Eye (tissue), 1 donor: ENCODE measurements around the gene SLC41A1.
"Not testable (repeated sequence)": the region's sequence is repeated elsewhere in the genome, so short reads cannot be mapped to it uniquely, and the experiment has no call there.

Source experiments
- DNase-seq: peaks from one replicate; pipeline ENCODE4 v3.0.0-alpha.2; 2015

SLC41A1 gene

DNA sequence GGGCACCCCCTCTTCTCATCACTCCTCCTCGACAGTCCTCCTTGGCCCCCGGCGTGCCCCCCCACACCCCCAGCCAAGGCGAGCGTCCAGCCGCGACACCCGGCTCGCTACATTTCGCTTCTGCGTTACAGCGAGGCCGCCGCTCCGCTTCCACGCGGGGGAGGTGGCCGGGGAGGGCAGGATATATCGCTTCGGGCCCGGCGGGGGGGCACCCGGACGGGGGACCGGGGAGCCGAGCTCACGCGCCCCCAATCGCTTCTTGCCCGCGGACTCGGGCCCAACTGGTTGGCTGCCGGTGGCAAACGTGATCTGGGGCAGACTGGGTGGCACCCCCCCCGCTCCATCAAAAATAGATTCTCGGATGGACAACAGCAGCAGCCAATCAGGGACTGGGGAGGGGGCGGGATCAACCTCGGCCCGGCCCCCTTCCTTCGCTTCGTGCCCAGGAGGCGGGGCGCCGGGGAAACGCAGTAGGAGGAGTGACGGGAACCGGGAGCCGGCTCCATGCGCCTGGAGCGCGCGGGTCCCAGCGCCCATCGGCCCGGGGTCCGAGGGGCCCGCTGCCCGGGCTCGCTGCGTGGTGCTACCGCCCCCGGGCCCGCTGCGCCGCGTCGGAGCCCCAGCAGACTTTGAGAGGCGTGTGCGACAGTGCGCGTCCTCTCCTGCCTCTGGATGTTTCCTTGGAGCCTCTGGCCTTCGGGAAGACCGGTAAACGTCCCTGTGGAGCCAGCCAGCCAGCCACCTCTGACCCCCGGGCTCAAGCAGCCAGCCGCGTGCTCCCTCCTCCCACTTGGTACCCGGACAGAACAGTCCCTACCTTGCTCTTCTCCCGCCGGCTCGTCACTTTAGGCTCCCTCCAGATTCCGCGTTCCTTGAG lies at the start of gene SLC41A1:
SLC41A1 (minus strand) TSS at position 321 of the 877 bp plus-strand sequence. CDS start 2,757 bp downstream, outside the sequence.
- DNase-seq, result peak; percentile 98

DNA sequence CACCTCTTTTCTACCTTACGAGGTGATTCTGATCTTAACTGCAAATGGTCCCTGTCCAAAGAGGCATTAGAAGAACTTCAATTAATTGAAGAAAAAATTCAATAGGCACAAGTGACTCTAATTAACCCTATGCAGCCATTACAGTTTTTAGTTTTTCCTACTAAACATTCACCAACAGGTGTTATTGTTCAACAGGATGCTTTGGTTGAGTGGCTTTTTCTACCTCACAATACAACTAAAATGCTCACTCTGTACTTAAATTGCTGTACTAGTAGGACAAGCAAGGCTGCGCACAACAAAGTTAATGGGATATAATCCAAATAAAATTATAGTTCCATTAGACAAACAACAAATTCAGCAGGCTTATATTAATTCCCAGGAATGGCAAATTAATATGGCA lies 48.5 kb upstream of the SLC41A1 start:
- DNase-seq, result no peak

DNA sequence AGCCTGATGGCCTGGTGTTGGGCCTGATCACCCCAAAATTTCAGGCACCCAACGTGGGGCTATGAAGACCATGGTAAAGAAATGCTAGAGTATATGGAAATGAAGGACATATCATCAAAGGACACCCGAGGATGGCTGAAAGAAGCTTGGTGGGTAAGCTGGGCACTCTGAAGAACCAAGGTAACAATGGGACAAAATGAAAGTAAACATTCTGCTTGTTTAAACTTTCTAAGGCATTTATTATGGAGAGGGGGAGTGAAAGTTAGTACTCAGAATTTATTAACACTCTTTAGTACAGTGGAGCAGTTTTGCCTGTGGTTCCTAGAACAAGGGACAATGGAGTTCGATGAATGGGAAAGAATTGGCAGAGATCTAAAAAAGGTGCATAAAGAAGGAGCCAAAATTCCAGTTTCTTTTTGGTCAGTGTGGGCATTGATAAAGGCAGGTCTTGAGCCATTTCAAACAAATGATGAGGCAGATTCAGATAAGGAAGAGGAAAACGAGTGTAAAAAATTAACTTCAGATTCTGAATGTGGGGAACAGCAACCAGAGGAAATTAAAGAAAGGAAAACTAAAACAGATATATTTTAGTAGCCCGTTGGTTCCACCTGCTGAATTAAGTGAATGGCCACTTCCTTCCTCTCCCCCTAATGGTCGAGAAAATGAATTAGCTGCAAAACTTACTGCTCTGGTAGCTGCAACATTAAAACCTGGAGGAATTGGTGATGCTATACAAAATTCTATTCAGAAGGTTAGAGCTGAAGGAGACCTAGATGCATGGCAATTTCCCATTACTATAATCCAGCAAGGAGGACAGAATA lies 45.4 kb upstream of the SLC41A1 start:
- no peak for DNase-seq

DNA sequence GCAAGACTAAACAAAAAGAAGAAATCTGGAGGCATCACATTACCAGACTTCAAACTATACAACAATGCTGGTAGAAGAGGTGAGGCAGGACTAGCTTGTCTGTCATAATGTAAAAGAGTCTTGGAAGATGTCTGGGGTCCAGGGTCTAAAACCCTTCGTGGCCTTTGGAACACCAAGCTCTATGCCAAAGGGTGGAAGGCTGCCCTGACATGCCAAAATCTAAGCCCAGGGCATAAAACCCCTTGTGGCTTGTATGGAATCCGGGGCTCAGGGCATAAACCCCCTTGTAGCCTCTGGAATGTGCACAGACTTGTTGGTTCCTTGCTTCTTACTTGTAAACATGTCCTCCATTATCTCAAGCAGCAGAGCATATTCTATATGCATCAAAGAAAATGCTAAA lies 44.5 kb upstream of the SLC41A1 start:
- DNase-seq, result not testable (repeated sequence)

DNA sequence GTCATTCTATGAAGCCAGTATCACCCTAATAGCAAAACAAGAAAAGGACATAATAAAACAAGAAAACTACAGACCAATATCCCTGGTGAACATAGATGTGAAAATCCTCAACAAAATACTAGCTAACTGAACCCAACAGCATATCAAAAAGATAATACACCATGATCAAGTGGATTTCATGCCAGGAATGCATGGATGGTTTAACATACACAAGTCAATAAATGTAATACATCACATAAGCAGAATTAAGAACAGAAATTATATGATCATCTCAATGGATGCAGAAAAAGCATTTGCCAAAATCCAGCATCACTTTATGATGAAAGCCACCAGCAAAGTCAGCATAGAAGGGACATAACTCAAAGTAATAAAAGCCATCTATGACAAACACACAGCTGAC lies 43.4 kb upstream of the SLC41A1 start:
- DNase-seq, result no peak

DNA sequence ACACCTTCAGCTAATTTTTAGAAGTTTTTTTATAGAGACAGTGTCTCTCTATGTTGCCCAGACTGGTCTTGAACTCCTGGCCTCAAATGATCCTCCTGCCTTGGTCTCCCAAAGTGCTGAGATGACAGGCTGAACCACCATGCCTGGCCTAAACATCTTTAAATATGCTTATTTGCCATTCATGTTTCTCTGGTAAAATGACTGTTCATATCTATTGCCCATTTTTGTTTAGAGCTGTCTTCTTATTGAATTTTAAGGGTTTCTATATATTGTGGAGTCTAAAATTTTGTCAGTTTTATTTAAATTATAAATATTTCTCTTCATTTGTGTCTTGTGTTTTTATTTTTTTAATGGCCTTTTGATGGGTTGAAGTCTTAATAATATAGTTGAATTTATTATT lies 40.0 kb upstream of the SLC41A1 start:
- no peak for DNase-seq

DNA sequence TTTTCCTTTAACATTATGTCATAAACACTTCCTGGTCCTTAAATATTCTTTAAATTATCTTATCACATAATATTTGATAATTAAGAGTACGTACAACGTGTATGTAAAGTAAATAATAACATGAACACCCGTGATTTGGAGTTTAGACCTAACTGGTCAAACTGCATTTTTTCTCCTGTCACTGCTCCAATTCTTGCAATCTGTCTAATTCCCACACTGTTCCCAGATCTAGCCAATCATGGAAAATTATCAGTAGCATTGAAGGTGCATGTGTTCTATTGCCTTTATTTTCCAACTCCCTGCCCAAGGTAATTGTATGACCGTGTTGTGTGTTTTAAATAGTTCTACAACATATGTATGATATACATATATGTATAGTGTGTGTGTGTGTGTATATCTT lies 39.0 kb upstream of the SLC41A1 start:
- DNase-seq, result no peak

DNA sequence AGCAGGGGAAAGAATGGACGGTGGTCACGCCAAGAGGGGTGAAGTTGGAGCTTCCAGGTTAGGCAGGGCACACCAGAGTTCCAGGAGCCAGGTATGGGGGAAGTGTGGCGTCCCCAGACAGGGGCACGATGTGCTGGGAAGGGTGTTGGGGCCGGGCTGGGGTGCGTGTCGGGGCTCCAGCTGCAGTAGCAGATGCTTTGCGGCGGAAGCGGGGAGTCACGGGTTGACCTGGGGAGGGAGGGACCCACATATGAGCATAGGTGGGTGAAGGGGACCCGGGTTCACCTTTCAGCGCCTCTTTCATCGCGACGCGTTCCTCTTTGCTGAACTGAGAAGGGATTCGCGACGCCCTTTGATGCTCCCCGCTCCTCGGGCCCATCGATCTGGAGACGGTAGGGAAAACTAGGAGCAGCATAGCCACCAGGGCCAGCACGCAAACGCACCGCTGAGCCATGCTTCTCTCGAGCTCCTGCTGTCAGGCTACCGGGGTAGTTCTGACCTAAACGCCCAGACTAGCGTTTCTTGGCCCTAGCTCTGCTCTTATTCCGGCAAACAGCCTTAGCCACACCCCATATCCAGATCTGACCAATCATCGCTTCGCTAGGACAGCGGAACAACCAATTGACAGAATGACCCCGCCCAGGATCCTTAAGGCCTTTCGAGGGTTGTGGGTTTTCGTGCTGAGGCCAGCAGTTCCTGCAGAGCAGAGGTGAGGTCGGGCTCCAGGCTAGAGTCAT lies 36.8 kb upstream of the SLC41A1 start, which contains the start of gene PM20D1:
PM20D1 (minus strand) TSS at position 514 of the 737 bp plus-strand sequence; CDS start at position 454, 60 bp downstream.
- DNase-seq, result no peak

DNA sequence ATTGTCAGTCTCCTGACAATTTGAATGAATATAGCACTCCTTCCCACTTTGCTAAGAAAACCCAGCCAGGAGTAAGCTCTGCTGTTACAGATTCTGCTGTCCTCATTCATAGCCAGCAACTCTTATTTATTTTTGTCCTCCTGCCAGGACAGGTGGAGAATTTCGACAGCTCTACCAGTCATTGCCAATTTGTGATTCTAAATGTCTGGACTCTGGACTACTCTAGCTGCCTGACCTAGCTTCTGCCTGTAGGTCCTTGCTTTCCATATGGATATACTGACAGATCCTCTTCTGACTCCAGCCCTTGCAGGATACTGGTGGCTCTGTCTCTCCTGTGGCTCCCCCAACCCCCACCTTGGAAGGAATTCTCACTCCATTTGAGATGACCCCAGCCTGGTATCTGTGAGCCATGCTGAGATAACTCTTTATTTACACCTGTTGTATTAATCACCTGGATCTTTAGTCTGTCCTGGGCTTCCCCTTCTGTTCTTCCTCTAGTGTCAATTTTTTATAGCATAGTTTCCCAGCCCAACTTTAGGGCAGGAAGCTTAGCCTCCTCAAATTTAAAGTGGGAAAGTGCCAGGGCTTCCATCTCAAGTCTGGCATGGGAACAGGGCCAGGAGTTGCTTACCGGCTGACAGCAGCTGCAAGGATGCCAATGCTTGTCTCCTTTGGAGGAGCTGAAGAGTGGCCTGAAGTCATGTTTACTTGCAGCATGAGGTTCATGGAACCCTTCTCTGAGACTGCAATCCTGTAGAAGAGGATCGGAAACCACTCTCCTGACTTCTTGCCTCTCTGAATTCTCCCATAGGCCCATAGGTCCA lies 30.2 kb upstream of the SLC41A1 start:
- no peak for DNase-seq

DNA sequence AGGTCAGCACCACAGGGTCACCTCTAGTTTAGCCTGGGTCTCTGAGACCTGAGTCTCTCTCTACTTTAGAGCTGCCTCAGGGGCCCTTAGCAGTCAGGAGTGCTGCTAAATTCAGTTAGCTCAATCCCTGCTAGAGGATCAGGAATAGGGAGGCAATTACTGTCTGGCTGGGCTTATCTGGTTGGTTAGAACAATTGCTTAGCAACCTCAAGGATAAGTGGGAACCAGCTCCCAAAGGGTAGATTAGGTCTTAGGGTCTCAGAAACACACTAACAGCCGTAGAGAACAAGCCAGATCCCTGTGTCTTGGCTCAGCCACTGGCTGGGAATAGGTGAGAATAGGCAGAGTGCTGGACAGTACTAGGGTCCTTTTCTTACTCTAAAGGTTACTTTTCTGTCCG lies 29.2 kb upstream of the SLC41A1 start:
- no peak for DNase-seq

DNA sequence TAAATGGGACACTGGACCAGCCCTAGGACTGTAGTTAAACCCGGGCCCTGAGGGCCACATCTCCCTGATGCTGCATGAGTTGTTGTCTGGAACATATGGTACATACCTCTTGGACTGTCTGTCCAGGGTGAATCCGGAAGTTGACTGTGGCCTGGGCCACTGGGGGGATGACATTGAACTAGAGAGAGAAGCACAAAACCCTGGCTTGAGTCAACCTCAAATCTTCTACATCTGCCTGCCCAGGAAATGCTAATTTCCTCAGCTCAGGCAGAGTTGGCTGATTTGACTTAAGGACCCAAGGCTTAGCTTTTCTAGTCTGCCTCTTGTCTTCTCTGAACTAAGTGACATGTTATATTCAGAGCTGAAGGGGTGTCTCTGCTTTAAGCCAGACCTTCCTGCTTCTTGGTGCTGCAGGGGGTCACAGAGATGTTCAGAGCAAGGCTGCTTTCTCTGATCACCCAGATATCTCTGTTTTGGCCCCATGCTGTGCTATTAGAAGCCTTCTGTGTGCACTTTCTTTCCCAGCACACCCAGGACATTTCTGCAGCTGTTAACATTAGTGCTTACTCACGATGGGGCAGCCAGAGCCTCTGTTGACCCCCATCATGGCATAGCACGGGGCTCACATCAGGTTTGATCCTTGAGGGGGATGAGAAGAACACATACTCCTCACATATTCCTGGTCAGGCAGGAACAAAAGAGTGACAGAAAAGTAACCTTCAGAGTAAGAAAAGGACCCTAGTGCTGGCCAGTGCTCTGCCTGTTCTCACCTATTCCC lies 27.3 kb upstream of the SLC41A1 start:
- no peak for DNase-seq

DNA sequence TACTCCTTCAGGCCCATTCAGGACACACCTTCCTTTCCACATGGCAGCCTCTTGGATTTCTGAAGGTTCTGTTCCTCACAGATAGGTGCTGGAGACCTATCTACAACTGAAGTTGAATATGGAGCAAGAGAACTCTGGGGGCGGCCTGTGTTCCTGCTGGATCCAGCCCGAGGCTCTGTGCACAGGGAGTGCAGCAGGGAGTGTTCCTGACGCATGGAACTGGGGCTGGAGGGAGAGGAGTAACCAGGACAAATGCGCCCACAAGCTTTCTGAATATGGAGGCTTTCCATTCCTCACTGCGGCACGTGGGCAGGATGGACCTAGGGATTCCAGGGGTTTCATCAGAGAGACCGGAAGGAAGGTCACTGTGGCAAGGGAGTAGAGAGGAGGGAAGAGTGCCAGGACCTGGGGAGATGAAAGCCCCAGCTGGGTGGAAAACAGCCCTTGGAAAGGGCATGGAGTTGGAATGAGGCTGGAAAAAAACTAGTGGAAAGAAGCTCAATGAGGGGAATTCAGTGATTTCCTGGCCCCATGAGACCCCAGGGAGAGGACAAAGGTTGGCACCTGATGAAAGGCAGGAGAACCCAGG lies 24.5 kb upstream of the SLC41A1 start:
- DNase-seq, result no peak

DNA sequence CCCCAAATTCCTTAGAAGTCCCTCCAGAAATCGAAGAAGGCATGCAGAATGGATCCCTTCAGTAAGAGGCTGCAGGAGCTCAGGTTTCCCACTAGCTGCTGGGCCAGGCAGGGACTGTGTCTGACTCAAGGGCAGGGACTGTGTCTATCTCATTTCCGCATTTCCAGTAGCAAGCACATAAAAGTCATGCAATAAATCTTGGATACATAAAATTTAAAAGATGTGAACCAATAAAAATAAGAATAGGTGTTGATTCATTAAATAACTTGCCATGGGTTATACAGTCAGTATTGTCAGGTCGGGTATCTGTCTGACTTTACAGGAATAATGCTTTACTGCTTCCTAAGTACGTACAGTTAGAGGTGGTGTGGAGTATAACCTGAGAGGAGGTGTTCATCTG lies 21.8 kb upstream of the SLC41A1 start:
- no peak for DNase-seq

DNA sequence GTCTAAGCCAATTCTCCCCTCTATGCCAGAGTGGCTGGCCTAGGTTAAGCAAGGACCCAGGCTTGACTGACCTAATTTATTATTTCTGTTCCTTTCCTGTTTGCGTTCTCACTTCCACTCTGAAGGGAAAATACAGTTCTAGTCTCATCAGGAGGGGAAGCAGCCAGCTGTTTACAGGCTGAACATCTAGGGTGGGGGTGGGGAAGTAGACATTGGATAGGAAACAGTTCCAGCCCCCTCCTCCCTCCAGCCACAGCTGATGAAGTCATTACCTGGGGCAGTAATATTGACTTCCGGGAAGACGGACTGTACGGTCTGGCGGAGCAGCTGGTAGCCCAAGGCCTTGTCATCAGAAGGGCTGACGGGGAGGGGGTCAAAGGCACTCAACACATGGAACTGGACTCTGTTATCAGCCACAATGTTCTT lies 19.3 kb upstream of the SLC41A1 start:
- DNase-seq, result peak; percentile 34

DNA sequence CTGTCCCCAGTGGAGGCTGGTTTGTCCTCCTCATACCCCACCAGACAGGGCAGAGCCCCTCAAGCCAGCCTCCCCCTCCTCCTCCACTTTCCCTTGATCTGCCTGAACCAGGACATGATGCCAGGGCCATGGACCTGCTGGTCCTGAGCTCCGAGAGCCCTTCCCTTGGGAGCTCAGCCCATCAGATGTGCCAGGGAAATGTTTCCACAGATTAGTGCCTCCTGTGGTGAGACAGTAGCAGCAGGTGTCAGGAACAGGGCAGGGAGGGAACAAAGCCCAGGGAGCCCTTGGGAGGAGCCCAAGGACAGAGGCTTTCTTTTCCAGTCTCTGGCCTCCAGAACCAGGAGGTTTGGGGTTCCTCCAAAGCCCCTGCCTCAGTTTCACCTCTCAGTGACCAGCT lies 14.6 kb upstream of the SLC41A1 start:
- DNase-seq, result peak; percentile 28

DNA sequence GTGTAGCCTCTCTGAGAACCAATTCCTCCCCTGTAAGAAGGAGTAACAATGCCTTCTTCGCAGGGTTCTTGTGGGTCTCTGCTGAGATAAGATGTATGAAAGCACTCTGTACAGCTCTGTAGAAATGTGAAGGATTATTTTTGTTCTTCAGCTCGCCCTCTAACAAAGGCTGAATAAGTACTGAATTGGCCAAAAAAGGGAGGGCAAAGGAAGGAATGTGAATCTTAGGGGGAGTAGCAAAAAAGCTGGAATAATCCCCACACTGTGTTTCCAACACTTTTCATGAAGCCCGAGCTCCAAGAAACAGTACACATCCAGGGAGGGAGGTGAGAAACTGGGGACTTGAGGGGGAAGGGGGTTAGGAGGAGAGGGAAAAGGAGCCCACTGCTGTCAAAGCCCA lies 14.0 kb upstream of the SLC41A1 start:
- DNase-seq, result peak; percentile 24

DNA sequence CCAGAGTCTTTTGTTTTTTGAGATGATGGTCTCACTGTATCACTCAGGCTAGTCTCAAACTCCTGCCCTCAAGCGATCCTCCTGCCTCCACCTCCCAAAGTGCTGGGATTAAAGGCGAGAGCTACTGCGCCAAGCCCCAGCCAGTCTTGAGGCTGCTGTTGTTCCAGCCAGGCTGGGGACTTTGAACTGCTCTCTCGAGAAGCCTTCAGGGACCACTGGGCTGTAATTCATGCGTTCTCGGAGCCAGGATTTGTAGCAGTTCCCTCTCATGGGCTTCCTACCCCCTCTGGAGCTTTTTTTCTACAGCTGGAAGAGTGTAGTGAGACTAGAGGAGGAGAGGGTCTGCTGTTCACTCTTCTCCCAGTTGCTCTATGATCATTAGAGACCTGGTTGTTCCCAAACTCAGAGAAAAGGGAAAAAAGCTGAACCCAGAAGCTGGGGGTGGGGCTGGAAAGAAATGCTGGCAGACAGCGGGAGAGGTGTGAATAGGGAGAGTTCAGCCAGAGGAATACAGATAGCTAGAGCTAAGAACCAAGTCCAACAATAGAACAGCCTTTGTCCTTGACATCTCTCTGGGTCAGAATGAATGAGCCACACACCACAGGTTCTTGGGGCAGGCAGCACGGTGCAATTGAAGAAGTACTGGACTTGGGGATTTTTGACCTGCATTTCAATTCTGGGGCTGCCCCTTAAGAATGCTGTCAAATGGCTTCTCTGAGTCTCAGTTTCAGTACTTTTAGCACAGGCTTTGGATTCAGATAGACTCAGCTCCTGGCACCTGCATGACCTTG lies 13.2 kb upstream of the SLC41A1 start:
- DNase-seq, result peak; percentile 12

DNA sequence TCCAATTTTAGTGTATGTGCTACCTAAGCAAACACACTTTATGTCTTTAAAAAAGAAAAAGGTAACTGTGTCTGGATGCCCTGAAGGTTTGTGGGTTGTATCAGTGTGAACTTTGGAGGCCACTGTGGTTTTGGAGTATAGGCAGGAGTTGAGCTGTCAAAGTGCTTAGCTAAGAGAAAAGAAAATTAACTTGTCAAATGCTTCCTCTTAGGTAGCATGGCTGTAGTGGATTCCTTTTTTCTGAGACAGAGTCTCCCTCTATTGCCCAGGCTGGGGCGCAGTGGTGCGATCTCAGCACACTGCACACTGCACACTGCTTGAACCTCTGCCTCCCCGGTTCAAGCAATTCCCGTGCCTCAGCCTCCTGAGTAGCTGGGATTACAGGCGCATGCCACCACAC lies 11.2 kb upstream of the SLC41A1 start:
- no peak for DNase-seq

DNA sequence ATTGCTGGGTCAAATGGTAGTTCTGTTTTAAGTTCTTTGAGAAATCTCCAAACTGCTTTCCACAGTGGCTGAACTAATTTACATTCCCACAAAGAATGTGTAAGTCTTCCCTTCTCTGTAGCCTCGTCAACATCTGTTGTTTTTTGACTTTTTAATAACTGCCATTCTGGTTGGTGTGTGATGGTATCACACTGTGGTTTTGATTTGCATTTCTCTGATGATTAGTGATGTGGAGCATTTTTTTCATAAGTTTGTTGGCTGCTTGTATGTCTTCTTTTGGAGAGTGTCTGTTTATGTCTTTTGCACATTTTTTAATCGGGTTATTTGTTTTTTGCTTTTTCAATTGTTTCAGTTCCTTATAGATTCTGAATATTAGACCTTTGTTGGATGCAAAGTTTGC lies 10.3 kb upstream of the SLC41A1 start:
- not testable (repeated sequence) for DNase-seq

DNA sequence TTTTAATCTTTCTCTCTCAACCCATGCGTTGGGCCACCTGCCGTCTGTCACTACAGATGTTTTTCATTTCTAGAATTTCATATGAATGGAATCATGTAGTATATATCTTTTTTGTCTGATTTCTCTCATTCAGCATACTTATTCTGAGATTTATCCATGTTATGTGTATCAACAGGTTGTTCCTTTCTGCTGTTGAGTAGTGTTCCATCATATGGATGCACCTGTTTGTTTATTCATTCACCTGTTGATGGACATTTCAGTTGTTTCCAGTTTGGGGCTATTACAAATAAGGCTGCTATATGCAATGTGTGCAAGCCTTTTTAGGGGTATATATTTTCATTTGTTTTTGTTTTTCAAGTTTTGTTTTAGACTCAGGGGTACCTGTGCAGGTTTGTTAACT lies 9.4 kb upstream of the SLC41A1 start:
- DNase-seq, result no peak
